Measurements from ENCODE around the gene JPH4.

DNA sequence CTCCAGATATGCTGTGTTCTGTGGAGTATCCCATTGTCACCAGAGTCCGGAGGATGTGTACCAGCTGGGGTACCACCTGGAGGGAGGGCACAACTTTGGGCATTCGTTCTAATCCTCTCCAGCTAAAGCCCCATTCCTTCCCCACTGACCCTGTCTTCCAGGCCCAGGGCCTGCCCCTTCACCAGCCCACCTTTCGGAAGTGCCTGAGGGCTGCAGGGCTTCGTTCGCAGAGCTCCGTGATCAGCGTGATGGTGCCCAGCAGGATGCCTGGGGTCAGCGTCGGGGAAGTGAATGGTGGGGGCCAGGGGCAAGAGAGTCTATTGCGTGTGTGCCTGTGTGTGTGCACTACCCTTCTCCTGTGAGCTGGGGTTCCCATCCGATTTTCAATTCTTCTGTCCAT lies 13.0 kb downstream of the JPH4 start:
- no peak for TF ChIP-seq POLR2A (IDR thresholded peaks at IDR 0.05)
- TF ChIP-seq, protein P1, sequence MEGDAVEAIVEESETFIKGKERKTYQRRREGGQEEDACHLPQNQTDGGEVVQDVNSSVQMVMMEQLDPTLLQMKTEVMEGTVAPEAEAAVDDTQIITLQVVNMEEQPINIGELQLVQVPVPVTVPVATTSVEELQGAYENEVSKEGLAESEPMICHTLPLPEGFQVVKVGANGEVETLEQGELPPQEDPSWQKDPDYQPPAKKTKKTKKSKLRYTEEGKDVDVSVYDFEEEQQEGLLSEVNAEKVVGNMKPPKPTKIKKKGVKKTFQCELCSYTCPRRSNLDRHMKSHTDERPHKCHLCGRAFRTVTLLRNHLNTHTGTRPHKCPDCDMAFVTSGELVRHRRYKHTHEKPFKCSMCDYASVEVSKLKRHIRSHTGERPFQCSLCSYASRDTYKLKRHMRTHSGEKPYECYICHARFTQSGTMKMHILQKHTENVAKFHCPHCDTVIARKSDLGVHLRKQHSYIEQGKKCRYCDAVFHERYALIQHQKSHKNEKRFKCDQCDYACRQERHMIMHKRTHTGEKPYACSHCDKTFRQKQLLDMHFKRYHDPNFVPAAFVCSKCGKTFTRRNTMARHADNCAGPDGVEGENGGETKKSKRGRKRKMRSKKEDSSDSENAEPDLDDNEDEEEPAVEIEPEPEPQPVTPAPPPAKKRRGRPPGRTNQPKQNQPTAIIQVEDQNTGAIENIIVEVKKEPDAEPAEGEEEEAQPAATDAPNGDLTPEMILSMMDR (IDR thresholded peaks at IDR 0.05) = no peak
